Measurements from ENCODE around the gene KCNJ16.

The KCNJ16 gene

DNA sequence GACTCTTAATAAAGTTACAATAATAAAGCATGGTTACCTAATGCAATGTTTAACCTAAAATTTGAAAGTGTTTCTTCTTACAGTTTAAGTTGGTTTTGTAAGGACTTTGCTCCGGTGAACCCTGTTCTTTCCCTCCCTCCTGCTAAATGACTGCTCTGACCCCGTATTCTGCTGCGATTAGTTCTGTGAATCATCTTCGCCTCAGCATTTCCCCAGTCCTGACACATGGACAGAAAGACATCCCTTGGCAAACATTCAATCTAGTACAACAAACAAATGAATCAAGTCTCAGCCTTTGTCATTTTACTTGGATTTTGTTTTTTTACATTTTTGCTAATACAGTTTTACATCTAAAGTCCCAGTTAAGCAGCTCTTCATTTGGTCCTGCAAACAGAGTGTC lies 109.7 kb downstream of the KCNJ16 start:
- H3K36me3 ChIP-seq (replicated peaks) = no peaks in the 10 kb centered on the region
- H3K4me1 ChIP-seq = no peaks in the 10 kb centered on the region
- H3K4me3 ChIP-seq = no peak overlapping the region
- H3K27me3 ChIP-seq (ENCODE audit: low read depth) = no peaks in the 10 kb centered on the region
- no peak for DNase-seq (ENCODE audit: low spot score in 2 of 2)
- in situ Hi-C loops (cut with MboI; ENCODE audit: low sequenced_read_pairs) = no loop called here
- H3K9me3 ChIP-seq = no peaks in the 10 kb centered on the region

Measured in HAP-1 (cell line).